NCI-H2171 treated with DMSO at 0.1 percent for 48 hours (cell line): ENCODE measurements around the gene GABBR2.
"Not testable (repeated sequence)": the region's sequence is repeated elsewhere in the genome, so short reads cannot be mapped to it uniquely, and the experiment has no call there.

ENCODE experiments used
- DNase-seq: peaks from one replicate; lab custom pipeline; 2025; lab: John Stamatoyannopoulos, UW

GABBR2 gene

DNA sequence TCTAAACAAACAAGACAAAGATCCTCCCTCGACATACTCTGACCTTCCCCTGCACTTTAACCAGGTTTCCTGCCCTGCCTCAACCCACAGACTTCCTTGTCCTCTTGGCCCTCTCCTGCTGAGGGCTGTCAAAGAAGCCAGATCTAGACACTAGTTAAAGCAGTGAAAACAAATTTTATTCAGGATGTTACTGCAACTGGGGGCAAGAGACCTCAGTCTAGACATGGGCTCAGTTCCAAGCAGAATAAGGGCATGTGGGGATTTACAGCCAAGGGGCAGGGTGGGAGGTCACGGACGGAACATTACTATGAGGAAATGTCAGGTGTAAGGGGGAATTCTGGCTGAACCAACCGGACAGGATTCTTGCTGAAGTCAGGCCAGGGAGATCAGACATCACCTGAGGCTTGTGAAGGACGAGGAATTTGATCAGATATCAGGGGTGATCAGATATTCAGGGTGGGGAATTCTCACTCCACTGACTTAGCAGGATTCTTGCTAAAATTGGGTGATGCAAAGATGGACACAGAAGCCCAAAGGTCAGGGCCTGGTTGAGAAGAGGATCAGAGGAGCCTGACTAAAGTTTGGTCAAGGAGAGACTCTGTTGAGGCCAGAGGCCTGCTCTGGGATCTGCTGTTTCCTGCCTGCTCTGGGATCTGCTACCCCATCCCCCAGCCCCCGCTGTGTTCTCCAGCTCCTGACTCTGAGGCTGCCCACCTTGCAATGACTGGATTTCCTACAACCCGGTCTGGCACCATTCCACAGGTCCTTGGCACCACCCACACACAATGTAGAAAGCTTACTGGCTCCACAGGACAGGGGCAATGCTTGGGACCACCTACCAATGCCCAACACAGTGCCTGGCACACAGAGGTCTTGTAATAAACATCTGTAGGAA is 21.5 kb downstream of the GABBR2 start:
- no peak for DNase-seq

DNA sequence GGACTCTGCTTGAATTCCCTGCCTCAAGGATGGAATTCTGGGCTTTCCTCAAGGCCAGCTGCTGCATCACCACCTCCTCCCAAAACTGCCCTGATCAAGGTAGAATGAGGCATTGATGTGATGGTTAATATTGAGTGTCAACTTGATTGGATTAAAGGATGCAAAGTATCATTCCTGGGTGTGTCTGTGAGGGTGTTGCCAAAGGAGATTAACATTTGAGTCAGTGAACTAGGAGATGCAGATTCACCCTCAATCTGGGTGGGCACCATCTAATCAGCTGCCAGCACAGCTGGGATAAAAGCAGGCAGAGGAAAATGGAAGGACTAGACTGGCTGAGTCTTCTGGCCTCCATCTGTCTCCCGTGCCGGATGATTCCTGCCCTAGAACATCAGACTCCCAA is 23.9 kb downstream of the GABBR2 start:
- not testable (repeated sequence) for DNase-seq

DNA sequence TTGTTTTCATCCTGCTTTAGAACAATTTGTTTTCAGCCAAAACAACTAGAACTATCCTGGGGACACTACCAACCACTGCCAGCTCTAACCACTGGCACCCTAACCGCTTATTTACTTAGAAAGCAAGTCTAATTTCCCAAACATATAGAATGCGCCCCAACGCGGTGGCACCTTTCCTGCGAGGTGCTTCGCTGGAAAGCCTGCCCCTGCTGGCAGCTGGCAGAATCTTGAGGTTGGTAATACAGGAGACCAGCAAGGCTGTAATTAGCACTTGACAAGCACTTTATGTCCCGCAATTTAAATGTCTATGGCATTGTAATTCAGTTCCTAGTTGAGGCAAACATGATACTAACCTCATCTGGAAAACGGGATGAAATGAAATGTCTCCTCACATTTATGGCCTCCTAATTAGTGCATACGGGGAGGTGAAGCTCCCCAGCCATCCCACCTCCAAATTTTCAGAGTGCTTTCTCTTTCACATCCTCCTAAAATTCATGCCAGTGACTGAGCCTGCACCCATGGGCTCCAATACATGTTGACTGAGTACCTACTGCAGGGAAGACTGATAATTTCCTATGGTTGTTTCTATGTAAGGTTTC is 30.4 kb downstream of the GABBR2 start:
- DNase-seq, result no peak

DNA sequence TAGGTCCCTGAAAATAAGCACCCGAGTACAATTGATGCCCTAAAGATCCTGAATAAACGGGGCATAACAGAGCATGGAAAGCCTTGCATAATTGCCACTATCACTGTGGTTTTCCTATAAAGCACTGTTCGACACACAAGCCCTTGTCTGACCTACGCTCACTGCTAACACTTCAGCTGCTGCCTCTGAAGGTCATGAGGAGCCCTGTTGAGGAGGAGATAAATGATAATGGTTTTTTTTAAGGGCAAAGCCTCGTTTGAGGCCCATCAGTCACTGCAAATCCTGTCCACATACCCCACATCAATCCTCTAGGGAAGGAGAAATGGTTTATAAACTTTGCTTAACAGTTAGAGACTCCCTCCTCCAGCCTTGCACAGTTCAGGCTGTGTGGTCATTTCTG is 35.1 kb downstream of the GABBR2 start:
- no peak for DNase-seq

DNA sequence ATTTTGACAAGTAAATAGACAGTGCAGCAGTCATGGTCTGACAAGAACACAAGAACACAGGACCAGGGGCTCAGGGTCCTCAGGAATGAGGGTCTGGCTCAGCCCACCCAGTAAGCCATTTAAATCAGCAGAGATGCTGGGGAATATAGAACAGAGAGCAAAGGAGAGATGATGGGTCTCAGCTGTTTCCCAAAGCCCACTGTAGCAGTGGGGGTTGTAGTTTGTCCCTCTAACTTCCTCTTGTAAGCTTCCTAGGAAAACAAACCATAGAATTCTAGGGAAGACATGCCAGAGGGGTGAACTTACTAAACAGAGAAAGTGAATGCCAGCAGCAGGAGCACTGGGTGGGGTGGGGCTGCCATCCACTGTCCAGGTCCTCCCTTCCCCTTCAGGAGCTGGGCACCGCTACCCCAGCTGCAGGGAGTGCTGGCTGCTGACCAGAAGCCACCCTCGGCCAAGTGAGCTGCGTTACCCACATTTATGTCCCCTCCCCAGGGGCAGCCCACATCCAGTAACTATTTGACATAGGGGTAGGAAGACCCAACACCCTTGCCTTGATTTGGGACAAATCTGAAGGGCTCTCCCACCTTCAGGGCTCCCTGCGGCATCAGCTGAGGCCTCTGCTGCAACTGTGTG is 41.6 kb downstream of the GABBR2 start:
- no peak for DNase-seq

DNA sequence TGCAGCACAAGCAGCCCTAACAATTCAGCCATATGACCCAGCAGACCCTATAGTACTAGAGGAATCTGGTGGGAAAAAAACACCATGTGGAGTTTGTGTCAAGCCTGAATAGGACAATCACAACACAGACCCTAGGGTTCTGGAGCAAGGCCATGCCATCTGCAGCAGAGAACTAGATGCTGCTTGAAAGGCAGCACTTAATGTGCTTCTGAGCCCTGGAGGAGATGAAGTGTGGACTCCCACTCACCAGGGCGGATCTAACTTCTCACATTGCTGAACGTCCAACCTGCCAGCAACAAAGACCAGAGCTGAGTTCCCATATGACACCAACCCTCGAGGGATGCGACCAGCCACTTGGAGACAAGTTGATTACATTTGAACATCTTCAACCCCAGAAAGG is 43.2 kb downstream of the GABBR2 start:
- DNase-seq, result no peak

DNA sequence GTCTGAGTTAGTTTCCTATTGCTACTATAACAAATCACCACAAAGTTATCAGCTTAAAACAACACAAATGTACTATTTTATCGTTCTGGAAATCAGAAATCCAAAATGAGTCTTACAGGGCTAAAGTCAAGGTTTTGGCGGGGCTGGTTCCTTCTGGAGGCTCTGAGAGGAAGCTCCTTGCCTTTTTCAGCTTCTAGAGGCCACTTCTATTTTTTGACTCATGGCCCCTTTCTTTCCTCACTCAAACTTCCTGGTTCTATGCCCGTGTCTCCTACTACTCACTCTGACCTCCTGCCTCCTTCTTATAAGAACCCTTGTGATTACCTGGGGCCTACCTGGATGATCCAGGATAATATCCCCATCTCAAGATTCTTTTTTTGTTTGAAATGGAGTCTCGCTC is 48.2 kb downstream of the GABBR2 start:
- DNase-seq, result no peak

DNA sequence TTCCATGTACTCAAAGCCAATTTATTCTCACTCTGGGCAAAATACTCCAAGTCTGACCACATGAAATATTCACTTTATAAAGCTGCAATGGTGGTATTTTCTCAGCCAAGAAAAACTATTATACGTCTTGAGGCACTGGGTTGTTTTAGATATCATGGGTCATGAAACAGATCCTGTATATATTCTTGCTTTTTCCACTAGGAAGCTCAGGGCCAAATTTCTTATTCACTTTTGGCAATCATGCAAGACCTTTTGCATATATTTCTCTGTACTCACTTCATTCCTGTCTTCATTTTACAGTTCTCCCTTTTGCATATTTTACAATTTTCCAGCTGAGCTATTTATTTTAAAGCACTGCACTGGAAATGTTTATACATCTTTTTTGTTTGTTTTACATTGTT is 49.8 kb downstream of the GABBR2 start:
- DNase-seq, result no peak

DNA sequence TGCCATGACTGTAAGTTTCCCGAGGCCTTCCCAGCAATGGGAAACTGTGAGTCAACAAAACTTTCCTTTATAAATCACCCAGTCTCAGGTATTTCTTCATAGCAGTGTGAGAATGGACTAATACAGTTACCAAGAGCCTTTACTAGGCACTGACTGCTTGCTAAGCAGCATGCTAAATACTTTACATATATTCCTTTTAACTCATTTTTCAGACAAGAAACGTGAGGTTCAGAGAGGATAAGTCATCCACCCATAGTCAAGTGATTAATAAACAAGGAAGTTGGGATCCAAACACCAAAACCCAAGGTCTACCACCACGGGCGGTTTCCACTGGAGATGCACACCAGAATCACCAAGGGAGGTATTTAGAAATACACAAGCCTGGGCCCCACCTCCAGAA is 50.8 kb downstream of the GABBR2 start:
- no peak for DNase-seq

DNA sequence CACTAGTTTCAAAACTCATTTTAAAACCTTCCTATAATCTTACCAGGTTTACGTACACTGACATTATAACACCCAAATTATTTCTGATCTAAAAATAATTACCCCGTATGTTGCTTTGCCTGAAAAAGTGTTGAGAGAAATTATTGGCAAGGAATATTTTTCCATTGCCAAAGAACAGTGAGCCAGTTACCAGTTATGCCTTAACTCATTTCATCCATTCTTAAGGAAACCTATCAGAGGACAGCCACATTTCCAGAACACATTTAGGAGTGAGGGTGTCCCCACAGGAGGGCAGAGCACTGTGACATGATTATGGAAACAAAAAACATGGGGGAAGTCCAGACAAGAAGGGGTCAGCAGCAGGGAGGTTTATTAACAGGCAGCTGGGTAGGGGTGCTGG is 52.2 kb downstream of the GABBR2 start:
- DNase-seq, result no peak

DNA sequence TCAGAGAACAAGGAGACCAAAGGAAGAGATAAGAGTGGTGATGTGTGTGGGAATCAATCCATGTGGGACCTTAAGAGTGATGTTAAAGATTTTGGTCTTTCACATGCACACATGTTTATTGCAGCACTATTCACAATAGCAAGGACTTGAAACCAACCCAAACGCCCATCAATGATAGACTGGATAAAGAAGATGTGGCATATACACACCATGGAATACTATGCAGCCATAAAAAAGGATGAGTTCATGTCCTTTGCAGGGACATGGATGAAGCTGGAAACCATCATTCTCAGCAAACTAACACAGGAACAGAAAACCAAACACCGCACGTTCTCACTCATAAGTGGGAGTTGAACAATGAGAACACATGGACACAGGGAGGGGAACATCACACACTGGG is 53.3 kb downstream of the GABBR2 start:
- DNase-seq, result not testable (repeated sequence)

DNA sequence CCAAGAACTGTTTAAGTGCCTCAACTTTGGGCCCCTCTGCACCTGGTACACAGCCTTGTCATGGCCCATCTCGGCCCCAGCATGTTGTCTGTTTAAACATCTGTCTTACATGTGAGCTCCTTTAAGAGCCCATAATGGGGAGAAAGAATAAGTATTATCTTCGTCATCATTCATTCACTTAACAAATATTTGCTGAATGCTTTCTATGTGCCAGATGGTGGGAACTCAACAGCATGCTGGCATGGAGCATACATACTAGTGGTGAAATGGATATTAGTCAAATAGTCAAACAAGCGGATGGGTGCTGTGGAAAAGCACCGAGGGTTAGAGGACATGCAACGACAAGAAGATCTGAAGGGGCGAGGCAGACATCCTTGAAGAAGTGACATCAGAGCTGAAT is 54.5 kb downstream of the GABBR2 start:
- peak; percentile 83 for DNase-seq

DNA sequence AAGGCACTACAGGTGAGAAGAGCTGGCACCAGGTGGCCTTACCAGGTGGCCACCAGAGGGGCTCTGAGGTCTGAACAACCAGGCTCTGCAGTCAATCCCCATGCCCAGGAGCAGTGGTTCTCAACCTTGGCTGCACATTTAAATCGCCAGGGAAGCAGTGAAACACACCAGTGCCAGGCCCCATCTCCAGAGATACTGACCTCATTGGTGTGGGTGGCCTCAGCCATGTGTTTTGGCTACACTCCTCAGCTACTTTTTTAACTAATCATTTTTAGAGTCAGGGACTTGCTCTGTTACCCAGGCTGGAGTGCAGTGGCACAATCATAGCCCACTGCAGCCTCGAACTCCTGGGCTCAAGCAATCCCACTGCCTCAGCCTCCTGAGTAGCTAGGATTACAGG is 56.0 kb downstream of the GABBR2 start:
- DNase-seq, result no peak

DNA sequence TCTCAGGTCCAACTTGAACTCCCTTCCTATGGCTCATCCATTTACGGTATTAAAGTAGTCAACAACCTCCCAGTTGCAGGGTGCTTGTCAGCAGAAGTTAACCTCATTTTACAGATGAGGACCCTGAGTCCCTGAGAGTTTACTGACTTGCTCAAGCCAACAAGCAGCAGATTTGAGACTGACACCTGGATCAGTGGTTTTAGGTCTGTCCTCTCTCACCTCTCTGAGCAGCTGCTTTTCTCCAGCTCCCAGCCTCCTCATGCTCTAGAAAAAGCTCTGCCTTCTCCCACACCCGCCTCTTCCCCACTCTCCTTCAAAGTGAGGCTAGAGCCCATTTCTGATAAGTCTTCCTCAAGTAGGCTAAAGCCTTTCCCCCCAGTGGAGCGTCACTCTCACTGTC is 56.4 kb downstream of the GABBR2 start:
- DNase-seq, result no peak

DNA sequence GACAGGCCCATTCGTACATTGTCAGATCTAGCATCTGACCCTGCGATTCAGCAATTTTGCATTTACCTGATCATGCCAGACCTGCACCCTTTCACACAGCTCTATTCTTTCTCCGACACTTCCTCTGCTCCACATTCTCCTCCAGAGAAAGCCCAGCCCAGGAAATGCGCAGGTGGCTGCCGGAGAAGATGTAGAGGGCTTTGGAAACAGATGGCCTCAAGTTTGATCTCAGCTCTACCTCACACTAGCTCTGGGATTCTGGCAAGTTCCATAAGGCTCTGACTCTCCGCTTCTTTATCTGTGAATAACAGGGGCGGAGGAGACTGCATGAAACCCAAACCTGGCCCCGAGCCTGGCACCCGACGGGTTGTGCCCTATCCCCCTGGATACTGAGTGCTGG is 61.5 kb downstream of the GABBR2 start:
- DNase-seq, result no peak

DNA sequence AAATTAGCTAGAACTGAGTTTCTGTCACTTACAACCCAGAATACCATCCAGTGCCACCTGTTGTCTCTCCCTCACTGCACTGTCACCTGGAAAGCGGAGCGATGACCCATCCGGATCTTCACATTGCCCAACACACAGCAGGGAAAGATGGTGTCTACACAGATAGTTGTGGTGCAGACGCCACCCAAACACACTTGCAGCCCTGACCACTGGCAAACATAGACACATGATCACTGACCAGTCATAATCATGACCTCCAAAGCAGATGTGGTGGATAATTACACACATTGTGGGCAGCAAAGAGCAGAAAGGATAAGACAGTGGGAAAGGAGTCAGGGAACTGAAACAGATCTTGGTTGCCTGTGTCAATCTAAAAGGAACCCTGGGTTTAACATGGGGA is 64.7 kb downstream of the GABBR2 start:
- no peak for DNase-seq

DNA sequence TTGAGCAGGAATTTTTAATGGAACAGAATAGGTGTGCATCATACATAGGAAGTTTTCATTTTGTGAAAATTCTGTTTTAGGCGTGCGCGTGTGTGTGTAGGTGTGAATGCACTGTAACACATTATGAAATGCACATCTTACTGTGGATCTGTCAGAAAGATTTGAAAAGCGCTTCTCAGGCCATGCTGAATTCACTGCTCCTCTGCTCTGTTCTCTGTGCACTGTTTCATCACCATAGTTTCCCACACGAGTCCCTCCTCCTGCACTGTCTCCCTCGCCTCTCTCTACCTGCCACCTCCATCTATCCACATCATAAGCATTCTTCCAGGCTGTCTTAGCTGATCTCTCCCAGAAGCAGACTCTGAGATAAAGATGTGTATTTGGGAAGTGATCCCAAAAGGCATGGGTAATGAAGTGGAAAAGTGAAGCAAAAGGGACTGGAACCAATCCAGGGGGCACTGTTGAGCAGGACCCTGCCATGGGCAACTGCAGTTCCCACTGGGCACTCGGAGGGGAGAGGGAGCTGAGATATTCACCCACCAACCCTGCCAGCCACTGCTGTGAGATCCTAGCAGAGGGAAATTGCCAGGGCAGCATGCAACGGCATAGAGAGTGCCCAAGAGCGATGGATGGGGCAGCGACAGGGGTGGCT is 65.9 kb downstream of the GABBR2 start:
- no peak for DNase-seq

DNA sequence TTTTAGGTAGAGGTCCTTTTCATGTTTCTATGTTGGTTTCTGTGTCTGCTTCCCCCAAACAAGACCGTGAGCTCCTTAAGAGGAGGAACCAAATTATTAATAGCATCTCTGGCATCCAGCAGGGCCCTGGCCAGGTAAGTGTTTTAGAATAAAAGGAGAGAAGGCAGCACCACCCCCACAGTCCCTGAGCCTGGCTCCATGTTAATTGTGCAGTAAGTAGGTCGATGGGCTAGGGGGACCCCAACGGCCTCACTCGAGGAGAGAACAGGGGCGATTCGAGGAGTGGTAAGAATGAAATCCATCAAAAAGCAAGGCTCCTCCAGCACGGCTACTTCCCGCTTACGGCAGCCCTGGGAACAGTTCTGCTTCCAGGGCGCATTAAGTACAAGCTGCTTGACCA is 67.0 kb downstream of the GABBR2 start:
- no peak for DNase-seq

DNA sequence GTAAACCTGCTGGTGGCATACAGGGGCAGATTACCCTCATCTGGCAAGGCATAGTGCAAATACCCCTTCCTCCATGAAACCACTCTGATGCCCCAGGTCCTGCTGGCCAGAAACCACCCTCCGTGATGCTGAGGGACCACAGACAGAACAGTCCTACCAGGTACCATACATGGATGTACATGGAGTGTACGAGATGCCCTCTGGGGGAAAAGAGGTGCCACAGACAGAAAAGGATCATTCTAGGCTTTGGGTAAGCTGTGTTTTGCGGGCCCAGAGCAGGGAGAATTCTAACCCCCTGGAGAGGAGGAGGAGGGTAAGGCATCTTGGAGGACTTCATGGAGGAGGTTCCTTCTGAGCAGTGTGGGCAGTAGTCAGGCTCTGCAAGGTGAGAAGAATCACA is 68.3 kb downstream of the GABBR2 start:
- no peak for DNase-seq

DNA sequence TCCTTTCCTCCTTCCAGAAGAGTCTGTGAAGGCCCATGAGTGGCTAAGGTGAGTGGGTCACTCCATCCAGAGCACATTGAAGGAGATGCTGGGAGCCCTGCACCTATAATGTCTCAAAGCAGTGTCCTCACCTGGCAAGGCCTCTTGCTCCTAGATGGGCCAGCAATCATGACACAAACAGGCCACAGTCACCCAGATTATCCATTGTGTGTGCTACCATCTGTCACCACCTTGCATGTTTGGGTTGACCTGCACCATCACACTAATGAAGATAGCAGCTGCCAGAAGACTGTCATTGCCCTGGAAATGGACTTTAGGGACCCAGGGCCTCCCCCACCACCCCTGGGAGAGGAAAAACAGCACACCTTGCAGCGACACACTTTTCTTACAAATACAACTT is 69.6 kb downstream of the GABBR2 start:
- no peak for DNase-seq

DNA sequence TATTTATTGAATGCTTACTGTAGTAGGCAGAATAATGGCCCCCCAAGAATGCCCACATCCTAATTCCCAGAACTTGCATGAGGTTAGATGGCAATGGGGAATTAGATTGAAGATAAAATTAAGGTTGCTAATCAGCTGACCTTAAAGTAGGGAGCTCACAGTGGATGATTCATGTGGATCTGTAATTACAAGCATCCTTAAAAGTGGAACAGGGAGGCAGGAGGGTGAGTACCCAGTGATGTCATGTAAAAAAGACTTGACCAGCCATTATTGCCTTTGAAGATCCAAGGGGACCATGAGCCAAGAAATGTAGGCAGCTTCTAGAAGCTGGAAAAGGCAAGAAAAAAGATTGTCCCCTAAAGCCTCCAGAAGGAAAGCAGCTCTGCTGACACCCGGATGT is 71.4 kb downstream of the GABBR2 start:
- DNase-seq, result no peak

DNA sequence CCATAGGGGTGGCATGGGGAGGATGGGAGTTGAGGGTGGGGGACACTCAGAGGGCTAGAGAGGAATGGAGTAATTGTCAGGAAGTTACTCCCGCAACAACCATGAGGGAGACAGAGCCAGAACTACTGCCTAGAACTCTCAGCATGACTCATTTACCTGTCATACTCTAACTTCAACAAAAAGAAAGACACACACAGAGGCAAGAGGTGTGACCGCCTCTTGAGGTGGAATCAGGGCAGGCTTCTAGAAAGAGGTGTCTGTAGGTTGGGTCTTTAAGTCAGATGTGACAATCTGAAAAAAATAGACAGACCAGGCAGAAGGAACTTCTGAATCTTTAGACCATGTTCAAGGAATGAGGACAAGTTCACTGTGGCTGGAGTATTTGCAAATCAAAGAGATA is 73.4 kb downstream of the GABBR2 start:
- DNase-seq, result no peak
